Neural cell (in vitro differentiated cells): ENCODE results near the gene ISG20L2. TPM values are rescaled to one million over a fixed set of nuclear protein-coding genes. Genes with fewer than 3 reads are reported as not detected.

ENCODE experiments used
- H2AFZ ChIP-seq: fragments of 200-600, 300-800 bp; sonication (generic), shearing (Covaris generic); 2 replicates; pipeline ENCODE4 v1.6.0; 2014; ENCODE audit warnings: low read depth, mild to moderate bottlenecking, antibody characterized with exemption, low read length, moderate library complexity
- H3F3A ChIP-seq: fragments of 200-600 bp; shearing (Covaris generic); 2 replicates; pipeline ENCODE4 v1.6.1; 2016; ENCODE audit warnings: mild to moderate bottlenecking, moderate library complexity, mixed read lengths, antibody characterized with exemption, low read length; ENCODE audit not compliant: insufficient read depth, poor library complexity, severe bottlenecking
- H3K27ac ChIP-seq: fragments of 200-600, 300-800 bp; sonication (generic), shearing (Covaris generic); 2 replicates; pipeline ENCODE4 v1.5.1; 2014; ENCODE audit warnings: mild to moderate bottlenecking, low read length, moderate library complexity
- H3K27me3 ChIP-seq: fragments of 300-800, 200-600 bp; sonication (generic), shearing (Covaris generic); 2 replicates; pipeline ENCODE4 v1.6.0; 2014; ENCODE audit warnings: mild to moderate bottlenecking, low read depth, low read length, moderate library complexity; ENCODE audit not compliant: insufficient read depth
- H3K36me3 ChIP-seq: fragments of 300-800, 200-600 bp; sonication (generic), shearing (Covaris generic); 2 replicates; pipeline ENCODE4 v1.5.1; 2014; ENCODE audit warnings: mild to moderate bottlenecking, antibody characterized with exemption, low read length, moderate library complexity; ENCODE audit not compliant: insufficient read depth
- H3K4me2 ChIP-seq: fragments of 300-800, 200-600 bp; sonication (generic), shearing (Covaris generic); 2 replicates; pipeline ENCODE4 v1.6.0; 2014; ENCODE audit warnings: mild to moderate bottlenecking, low read length
- H3K4me3 ChIP-seq: fragments of 300-800, 200-600 bp; sonication (generic), shearing (Covaris generic); 2 replicates; pipeline ENCODE4 v1.5.1; 2014; ENCODE audit warnings: mild to moderate bottlenecking, low read length, moderate library complexity
- H3K79me2 ChIP-seq: fragments of 200-600 bp; shearing (Covaris generic); replicated peaks from 2 replicates; pipeline ENCODE4 v1.6.0; 2014; ENCODE audit warnings: mild to moderate bottlenecking, low read length, moderate library complexity; ENCODE audit not compliant: insufficient read depth
- H3K9ac ChIP-seq: fragments of 300-800, 200-600 bp; sonication (generic), shearing (Covaris generic); 2 replicates; pipeline ENCODE4 v1.6.1; 2016; ENCODE audit warnings: mild to moderate bottlenecking, low read length, mixed read lengths
- H3K9me2 ChIP-seq: fragments of 200-600 bp; shearing (Covaris generic); 2 replicates; pipeline ENCODE4 v1.6.1; 2016; ENCODE audit warnings: mild to moderate bottlenecking, low read length, mixed read lengths; ENCODE audit not compliant: insufficient read depth
- H3K9me3 ChIP-seq: fragments of 200-600, 300-800 bp; sonication (generic), shearing (Covaris generic); 2 replicates; pipeline ENCODE4 v1.6.1; 2016; ENCODE audit warnings: mild to moderate bottlenecking, mixed run types, low read length, moderate library complexity, mixed read lengths
- H4K20me1 ChIP-seq: fragments of 200-600 bp; shearing (Covaris generic); 2 replicates; pipeline ENCODE4 v1.6.1; 2016; ENCODE audit warnings: mild to moderate bottlenecking, mixed run types; ENCODE audit not compliant: insufficient read depth
- CTCF ChIP-seq: fragments of 450-650 bp; IDR thresholded peaks from 2 replicates; pipeline ENCODE4 v1.5.1; 2014; ENCODE audit warnings: antibody characterized with exemption, mild to moderate bottlenecking, moderate library complexity; ENCODE audit not compliant: poor library complexity, severe bottlenecking
- EZH2 ChIP-seq: fragments of 200-600, 300-800 bp; shearing (Covaris generic), sonication (generic); IDR thresholded peaks from 2 replicates; pipeline ENCODE4 v1.6.1; 2014; ENCODE audit warnings: antibody characterized with exemption, low read length, borderline replicate concordance, mild to moderate bottlenecking; ENCODE audit not compliant: insufficient read depth, poor library complexity, severe bottlenecking
- MXI1 ChIP-seq: fragments of 450-650 bp; conservative IDR thresholded peaks from 2 replicates; pipeline ENCODE4 v1.6.1; 2014; ENCODE audit warnings: antibody characterized with exemption, mild to moderate bottlenecking; ENCODE audit not compliant: poor library complexity, severe bottlenecking
- POLR2AphosphoS5 ChIP-seq: IDR thresholded peaks from 2 replicates; pipeline ENCODE4 v1.6.1; 2012
- RAD21 ChIP-seq: fragments of 450-650 bp; conservative IDR thresholded peaks from 2 replicates; pipeline ENCODE4 v1.6.1; 2014; ENCODE audit warnings: antibody characterized with exemption, mild to moderate bottlenecking, moderate library complexity
- SMC3 ChIP-seq: fragments of 450-650 bp; conservative IDR thresholded peaks from 2 replicates; pipeline ENCODE4 v1.6.1; 2014; ENCODE audit warnings: antibody characterized with exemption, mild to moderate bottlenecking, moderate library complexity; ENCODE audit not compliant: poor library complexity
- polyA plus RNA-seq: library from polyadenylated mRNA; depleted of rRNA; stranded (reverse); fragments of >200 nt; gene quantifications from 2 replicates; pipeline ENCODE4 v1.2.3, GENCODE V29; 2014

The ISG20L2 gene
- polyA plus RNA-seq, 1 donor from 2014 or later: 8.5 TPM

DNA sequence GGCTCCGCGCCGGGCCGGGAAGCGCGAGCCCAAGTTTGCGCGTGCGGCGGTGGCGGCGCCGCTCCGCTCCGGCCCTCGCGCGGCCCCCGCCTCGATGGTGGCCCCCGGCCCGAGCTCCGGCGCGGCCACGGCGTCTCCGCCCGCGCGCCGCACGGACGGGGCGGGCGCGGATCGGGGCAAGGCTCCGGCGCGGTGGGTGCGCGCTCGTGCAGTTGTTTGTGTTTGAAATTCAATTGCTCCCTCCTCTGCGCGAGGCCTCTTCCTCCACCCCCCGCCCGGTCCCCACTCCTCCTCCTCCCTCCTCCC is 22.8 kb upstream of the ISG20L2 start, which contains the start of gene HDGF:
Gene HDGF (minus strand): TSS at position 225 of the 306 bp plus-strand sequence. CDS start 246 bp downstream, outside the sequence.
- Histone ChIP-seq H3F3A (no peaks in the 10 kb centered on the region), H3K79me2 (peaks cover 62% of the 10 kb centered on the region), H3K36me3 (no peaks in the 10 kb centered on the region), H3K27me3 (no peaks in the 10 kb centered on the region), H3K4me2 (peak within 1 kb of the TSS; percentile 63), H3K9ac (peak within 1 kb of the TSS; percentile 94), H2AFZ (peak within 1 kb of the TSS; percentile 56), H4K20me1 (no peaks in the 10 kb centered on the region), H3K9me2 (no peaks in the 10 kb centered on the region), H3K27ac (peak within 1 kb of the TSS; percentile 88), H3K4me3 (peak within 1 kb of the TSS; percentile 89), H3K9me3 (no peaks in the 10 kb centered on the region)
- TF ChIP-seq MXI1 (no peak), RAD21 (no peak), EZH2 (no peak)

- Histone ChIP-seq H3K27ac (peak overlapping the region; percentile 79), H3K27me3 (no peaks in the 10 kb centered on the region), H3K9ac (peak overlapping the region; percentile 94), H3K9me3 (no peaks in the 10 kb centered on the region), H3K79me2 (peaks cover 67% of the 10 kb centered on the region), H3K4me2 (peak overlapping the region; percentile 63), H3K36me3 (no peaks in the 10 kb centered on the region), H3F3A (no peaks in the 10 kb centered on the region), H4K20me1 (no peaks in the 10 kb centered on the region), H3K9me2 (no peaks in the 10 kb centered on the region), H3K4me3 (peak overlapping the region; percentile 89), H2AFZ (peak overlapping the region; percentile 56)
- TF ChIP-seq CTCF: peak; percentile 39
- peak; percentile 17 for TF ChIP-seq MXI1
- no peak for TF ChIP-seq SMC3
These were observed 22.3 kb upstream of the ISG20L2 start for GRCh38 chr1:156750711-156751450.

- H3K36me3 ChIP-seq: no peaks in the 10 kb centered on the region
- no peak overlapping the region for H3K27ac ChIP-seq
- H3K4me3 ChIP-seq: peak overlapping the region; percentile 89
- TF ChIP-seq POLR2AphosphoS5: no peak
- H3K4me2 ChIP-seq: peak overlapping the region; percentile 63
- no peak overlapping the region for H2AFZ ChIP-seq
- H3K9me3 ChIP-seq: no peaks in the 10 kb centered on the region
- peak overlapping the region; percentile 94 for H3K9ac ChIP-seq
- no peaks in the 10 kb centered on the region for H3K9me2 ChIP-seq
- no peaks in the 10 kb centered on the region for H3F3A ChIP-seq
- H4K20me1 ChIP-seq: no peaks in the 10 kb centered on the region
- H3K79me2 ChIP-seq: peaks cover 74% of the 10 kb centered on the region
- no peaks in the 10 kb centered on the region for H3K27me3 ChIP-seq
These were observed 21.7 kb upstream of the ISG20L2 start for GRCh38 chr1:156750191-156750672.
